ENCODE measurements around the gene FAM9A. TPM values are rescaled to one million over a fixed set of nuclear protein-coding genes. Genes with fewer than 3 reads are reported as not detected.

Gene FAM9A
- total and polyA plus RNA-seq, 2 of the 8 experiments (the other 6 are each of a cell fraction or from before 2014, with no cell fraction given), result not detected

GRCh38 chrX:8782595-8782994 lies 18.6 kb downstream of the FAM9A start:
- Histone ChIP-seq H2BK20ac (ENCODE audit: low read length) (no peak overlapping the region), H4K8ac (ENCODE audit: extremely low read depth, insufficient read depth, low read length) (0 out of 2 replicates have a peak overlapping the region, but pooled peaks have one; percentile 51), H3K79me1 (ENCODE audit: low read depth, low read length) (no peaks in the 10 kb centered on the region), H3K18ac (ENCODE audit: extremely low read depth, low read length) (no peak overlapping the region), H2BK120ac (replicated peaks; ENCODE audit: low read depth, low read length) (no peak overlapping the region), H3K27ac (ENCODE audit: low read depth, low read length) (no peak overlapping the region), H2BK15ac (ENCODE audit: low read length) (no peak overlapping the region), H2BK12ac (ENCODE audit: low read depth, low read length) (0 out of 2 replicates have a peak overlapping the region, but pooled peaks have one; percentile 27), H3K23ac (ENCODE audit: insufficient read length) (no peak overlapping the region), H3K4me3 (ENCODE audit: extremely low read depth in 1 of 4, insufficient read depth in 2 of 4, low read depth in 3 of 4, low read length in 4 of 4) (no peak overlapping the region), H2BK5ac (ENCODE audit: low read depth, low read length) (no peak overlapping the region), H2AFZ (ENCODE audit: low read length) (peak overlapping the region; percentile 73), H3K9ac (replicated peaks in 1 of 4; ENCODE audit: extremely low read depth in 1 of 4, low read depth in 3 of 4, low read length in 3 of 4) (no peak overlapping the region), H3K14ac (ENCODE audit: insufficient read length) (no peak overlapping the region), H3K79me2 (ENCODE audit: control insufficient read depth in 1 of 2, insufficient read depth in 2 of 2, low read length in 2 of 2) (no peaks in the 10 kb centered on the region), H3K9me3 (ENCODE audit: insufficient read depth in 2 of 2, low read depth in 1 of 2, low read length in 1 of 2) (no peaks in the 10 kb centered on the region), H3K4me2 (ENCODE audit: insufficient read depth in 1 of 2, low read depth in 2 of 2, low read length in 2 of 2) (no peak overlapping the region), H2AK5ac (ENCODE audit: low read depth, low read length) (no peak overlapping the region), H3K23me2 (ENCODE audit: low read depth, low read length) (no peaks in the 10 kb centered on the region), H3K56ac (replicated peaks; ENCODE audit: insufficient read length, low read depth, low read length) (no peak overlapping the region), H3K4ac (replicated peaks; ENCODE audit: insufficient read length, low read depth, low read length) (no peak overlapping the region), H4K5ac (ENCODE audit: insufficient read length, low read depth, low read length) (no peak overlapping the region), H3K4me1 (replicated peaks in 1 of 4; ENCODE audit: control insufficient read depth in 3 of 4, insufficient read depth in 4 of 4, low read length in 3 of 4) (no peaks in the 10 kb centered on the region; a peak in 1 of 7 replicates), H3K36me3 (ENCODE audit: control insufficient read depth in 2 of 4, insufficient read depth in 4 of 4, low read length in 3 of 4) (no peaks in the 10 kb centered on the region), H4K91ac (replicated peaks; ENCODE audit: insufficient read length, low read length) (peak overlapping the region; percentile 54), H3K27me3 (replicated peaks in 1 of 4; ENCODE audit: control insufficient read depth in 3 of 4, extremely low read depth in 1 of 4, insufficient read depth in 3 of 4, low read length in 3 of 4) (no peaks in the 10 kb centered on the region), H4K20me1 (replicated peaks in 1 of 2; ENCODE audit: control insufficient read depth in 1 of 2, insufficient read depth in 2 of 2, low read length in 2 of 2) (no peaks in the 10 kb centered on the region)
- 94% methylated on average over 7 of the region's 9 CpGs; no CpG with 5 or more reads in 1 of the 2 experiments for WGBS, 2 experiments (ENCODE audit: extremely low coverage in 1 of 2, insufficient coverage in 1 of 2, insufficient read length in 1 of 2, insufficient replicate concordance in 2 of 2, low coverage in 1 of 2, low lambda C conversion rate in 2 of 2, missing lambda C conversion rate in 1 of 2)
- POLR2A ChIA-PET (ENCODE audit: partially characterized antibody), result no interaction called here
- CTCF ChIA-PET (ENCODE audit: partially characterized antibody), result interaction anchor here (0.8 to 1.5 kb wide), 4 partner anchors 9 to 31 kb away, joined by 3 to 6 read pairs (median 4); no protein-coding TSS in a partner anchor
- FAIRE-seq (no peak), DNase-seq (ENCODE audit: low read depth in 1 of 2, low spot score in 2 of 2) (no peak)
- no peak for TF ChIP-seq TBP (IDR thresholded peaks at IDR 0.05; ENCODE audit: low read depth, low read length)
- no peak for TF ChIP-seq JUN (IDR thresholded peaks at IDR 0.05; ENCODE audit: low read depth, low read length)
- TF ChIP-seq BACH1 (IDR thresholded peaks at IDR 0.05; ENCODE audit: low read length), result no peak
- no peak for TF ChIP-seq SP2 (IDR thresholded peaks at IDR 0.05; ENCODE audit: low read length)
- no peak for TF ChIP-seq TCF12 (IDR thresholded peaks at IDR 0.05; ENCODE audit: low read depth, low read length)
- TF ChIP-seq TAF7 (optimal IDR thresholded peaks at IDR 0.05; ENCODE audit: borderline replicate concordance, low read depth, low read length), result no peak
- TF ChIP-seq SP4 (IDR thresholded peaks at IDR 0.05; ENCODE audit: low read length), result no peak
- TF ChIP-seq E2F6 (IDR thresholded peaks at IDR 0.05), result no peak
- no peak for TF ChIP-seq SRF (IDR thresholded peaks at IDR 0.05; ENCODE audit: low read depth, low read length)
- no peak for TF ChIP-seq HDAC2 (IDR thresholded peaks at IDR 0.05; ENCODE audit: borderline replicate concordance in 1 of 2, low read depth in 2 of 2, low read length in 2 of 2)
- no peak for TF ChIP-seq ATF3 (IDR thresholded peaks at IDR 0.05; ENCODE audit: insufficient read depth, low read depth, low read length)
- no peak for TF ChIP-seq BCL11A (IDR thresholded peaks at IDR 0.05; ENCODE audit: low read depth in 2 of 2, low read length in 2 of 2)
- TF ChIP-seq SIRT6 (IDR thresholded peaks at IDR 0.05; ENCODE audit: low read length), result no peak
- no peak for TF ChIP-seq KDM5A (IDR thresholded peaks at IDR 0.05; ENCODE audit: low read length)

Data from H1 (cell line).